Stimulated activated CD4-positive, alpha-beta T cell treated with anti-CD3 and anti-CD28 coated beads, Interleukin-1b, Interleukin-23, amount 100 ng/mL, for 4 hours (primary cell): Measurements from ENCODE around the gene BABAM2.

Experiments used
- DNase-seq, 2 donors: peaks; one replicate each; pipeline ENCODE4 v3.0.0-alpha.2; 2020; ENCODE audit warnings: low read depth in 2 of 2

BABAM2 gene

GRCh38 chr2:28277466-28277865 is 386.9 kb downstream of the BABAM2 start:
- DNase-seq = no peak

DNA sequence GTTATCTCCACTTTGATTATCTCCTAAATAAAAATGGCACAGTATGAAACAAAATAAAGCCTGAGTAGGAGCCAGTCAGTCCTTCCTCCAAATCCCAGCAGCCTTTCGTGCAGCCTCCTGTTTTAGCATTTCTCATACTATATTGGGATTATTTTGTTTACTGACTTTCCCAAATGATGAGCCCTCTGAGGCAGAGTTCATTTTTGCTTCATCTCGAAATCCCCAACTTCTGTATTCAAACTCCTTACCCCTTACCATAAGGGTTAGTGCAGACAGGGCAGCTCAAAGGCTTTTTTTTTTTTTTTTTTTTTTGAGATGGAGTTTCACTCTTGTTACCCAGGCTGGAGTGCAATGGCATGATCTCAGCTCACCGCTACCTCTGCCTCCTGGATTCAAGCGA is 388.8 kb downstream of the BABAM2 start:
- no peak for DNase-seq

- DNase-seq = no peak
Observed at GRCh38 chr2:28280619-28281018, 390.1 kb downstream of the BABAM2 start.

- no peak for DNase-seq
Observed at GRCh38 chr2:28281739-28282138, 391.2 kb downstream of the BABAM2 start.

- DNase-seq = no peak
Observed at GRCh38 chr2:28282248-28282647, 391.7 kb downstream of the BABAM2 start.

- no peak for DNase-seq
Observed at GRCh38 chr2:28282861-28283646, 392.5 kb downstream of the BABAM2 start.

DNA sequence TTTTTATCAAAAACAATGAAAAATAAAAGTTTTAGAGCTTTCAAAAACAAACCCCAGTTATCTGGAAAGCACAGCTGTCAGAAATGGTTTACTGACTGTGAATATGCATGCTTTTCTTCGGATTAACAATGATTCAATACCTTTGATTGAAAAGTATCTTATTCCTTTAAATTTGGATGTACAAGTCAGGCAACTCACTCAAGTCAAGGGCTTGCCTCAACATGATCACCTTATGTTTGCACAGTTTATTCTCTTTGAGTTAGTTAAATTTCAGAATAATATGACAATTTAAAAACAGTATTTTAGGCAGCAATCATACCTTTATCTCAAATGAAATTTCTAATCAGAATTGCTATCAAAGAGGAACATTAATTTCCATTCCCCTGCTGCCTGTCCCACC is 393.3 kb downstream of the BABAM2 start:
- DNase-seq = no peak

GRCh38 chr2:28286678-28287077 is 396.1 kb downstream of the BABAM2 start:
- DNase-seq = no peak

- no peak for DNase-seq
Observed at GRCh38 chr2:28287256-28287915, 396.9 kb downstream of the BABAM2 start.

DNA sequence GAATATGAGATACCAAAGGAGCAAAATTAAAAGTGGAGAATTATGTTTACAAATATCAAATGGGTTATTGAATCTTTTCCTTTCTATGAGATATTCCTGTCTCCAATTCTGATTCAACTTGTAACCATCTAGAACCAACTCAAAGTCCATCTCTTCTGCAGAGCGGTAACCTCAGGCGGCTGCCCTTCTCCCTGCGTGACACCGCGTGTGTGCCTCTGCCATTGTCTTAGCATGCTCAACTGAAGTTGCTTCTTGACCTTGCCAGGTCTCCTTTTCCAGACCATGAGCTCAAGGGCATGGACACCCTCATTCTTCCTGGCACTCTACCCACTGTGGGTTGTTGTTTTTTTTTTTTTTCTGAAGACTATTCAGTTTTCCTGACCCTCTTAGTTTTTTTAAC is 398.1 kb downstream of the BABAM2 start:
- no peak for DNase-seq

GRCh38 chr2:28291811-28292440 is 401.4 kb downstream of the BABAM2 start:
- DNase-seq = no peak

DNA sequence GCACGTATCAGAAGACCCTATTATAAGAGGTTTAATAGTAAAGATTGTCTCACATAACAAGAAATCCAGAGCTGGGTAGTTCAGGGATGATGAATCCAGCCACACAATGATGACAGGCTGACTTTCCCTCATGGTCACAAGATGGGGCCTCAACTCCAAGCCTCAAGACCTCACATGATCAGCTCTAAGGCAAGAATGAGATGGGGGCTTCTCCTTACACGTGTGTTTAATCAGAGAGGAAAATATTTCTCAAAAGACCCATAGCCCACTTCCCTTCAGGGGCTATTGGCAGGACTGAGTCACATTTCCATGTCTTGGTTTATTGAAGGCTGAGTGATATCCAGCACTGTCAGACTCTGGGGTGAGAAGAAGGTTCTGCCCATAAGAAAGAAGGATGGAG is 402.0 kb downstream of the BABAM2 start:
- no peak for DNase-seq

DNA sequence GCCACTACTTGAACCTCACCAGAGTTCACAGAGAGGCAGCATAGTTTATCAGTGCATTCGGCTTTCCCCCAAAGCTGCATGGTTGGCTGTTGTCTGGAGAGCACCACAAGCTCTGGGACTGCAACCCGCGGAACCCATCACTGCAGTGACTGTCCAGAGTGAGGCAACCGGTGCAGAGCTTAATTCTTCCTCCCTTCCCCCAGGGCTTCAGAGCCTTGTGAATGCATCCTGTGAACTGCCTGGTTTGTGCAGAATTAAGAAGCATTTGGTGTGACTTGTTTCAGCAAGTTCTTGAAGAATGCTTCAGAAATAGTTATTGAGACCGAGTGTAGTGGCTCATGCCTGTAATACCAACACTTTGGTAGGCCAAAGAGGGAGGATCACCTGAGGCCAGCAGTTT is 402.9 kb downstream of the BABAM2 start:
- no peak for DNase-seq

DNA sequence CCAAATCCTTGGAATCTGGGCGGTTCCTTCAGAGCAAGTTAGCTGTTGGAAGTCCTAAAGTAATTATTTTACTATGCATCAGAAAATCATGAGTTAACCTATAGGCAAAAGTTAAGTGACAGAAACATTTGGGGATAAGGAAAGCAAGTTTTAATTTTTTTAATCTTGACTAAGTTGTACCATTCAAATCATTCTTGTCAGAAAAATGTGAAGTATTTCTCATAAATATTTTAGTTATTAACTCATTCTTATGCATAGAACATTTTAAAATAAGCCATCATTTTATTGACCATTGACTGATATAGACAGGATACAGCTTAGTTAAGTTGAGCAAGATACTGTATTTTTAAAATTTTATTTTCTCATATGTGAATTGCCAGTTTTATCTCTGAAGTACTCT is 403.9 kb downstream of the BABAM2 start:
- DNase-seq = no peak

DNA sequence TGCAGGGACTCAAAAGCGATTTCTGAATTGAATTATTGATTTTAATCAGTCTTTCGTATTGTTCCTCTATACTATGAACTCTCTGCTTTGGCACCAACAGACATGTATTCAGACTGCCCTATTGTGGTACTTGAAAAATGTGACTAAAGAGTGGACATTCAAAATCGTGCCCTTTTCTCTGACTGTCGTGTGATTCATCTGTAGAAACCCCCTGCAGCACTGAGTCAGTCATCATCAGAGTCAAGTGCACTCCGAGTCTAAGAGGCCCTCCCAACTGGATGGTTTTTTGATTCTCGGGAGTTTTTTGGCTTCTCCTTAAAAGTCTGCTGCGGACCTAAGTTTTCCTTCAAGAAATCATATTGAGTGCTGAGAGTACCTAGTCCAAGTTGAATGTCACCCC is 405.7 kb downstream of the BABAM2 start:
- DNase-seq = no peak

GRCh38 chr2:28296904-28297303 is 406.4 kb downstream of the BABAM2 start:
- no peak for DNase-seq

GRCh38 chr2:28297531-28297930 is 407.0 kb downstream of the BABAM2 start:
- DNase-seq = no peak

DNA sequence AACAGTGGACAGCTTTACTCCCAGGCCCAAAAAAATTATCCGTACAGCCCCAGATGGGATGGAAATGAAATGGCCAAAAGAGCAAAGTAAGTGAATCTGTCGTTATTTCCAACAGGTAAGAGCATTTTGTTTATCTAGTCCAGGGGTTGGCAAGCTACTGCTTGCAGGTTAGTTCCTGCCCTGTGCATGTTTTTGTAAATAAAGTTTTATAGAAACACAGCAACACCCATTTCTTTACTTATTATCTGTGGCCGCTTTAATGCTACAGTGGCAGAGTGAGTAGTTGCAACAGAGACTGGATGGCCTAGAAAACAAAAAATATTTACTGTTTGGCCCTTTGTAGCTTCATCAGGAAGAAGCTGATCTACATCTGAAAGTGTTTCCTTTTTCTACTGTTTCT is 407.9 kb downstream of the BABAM2 start:
- no peak for DNase-seq

DNA sequence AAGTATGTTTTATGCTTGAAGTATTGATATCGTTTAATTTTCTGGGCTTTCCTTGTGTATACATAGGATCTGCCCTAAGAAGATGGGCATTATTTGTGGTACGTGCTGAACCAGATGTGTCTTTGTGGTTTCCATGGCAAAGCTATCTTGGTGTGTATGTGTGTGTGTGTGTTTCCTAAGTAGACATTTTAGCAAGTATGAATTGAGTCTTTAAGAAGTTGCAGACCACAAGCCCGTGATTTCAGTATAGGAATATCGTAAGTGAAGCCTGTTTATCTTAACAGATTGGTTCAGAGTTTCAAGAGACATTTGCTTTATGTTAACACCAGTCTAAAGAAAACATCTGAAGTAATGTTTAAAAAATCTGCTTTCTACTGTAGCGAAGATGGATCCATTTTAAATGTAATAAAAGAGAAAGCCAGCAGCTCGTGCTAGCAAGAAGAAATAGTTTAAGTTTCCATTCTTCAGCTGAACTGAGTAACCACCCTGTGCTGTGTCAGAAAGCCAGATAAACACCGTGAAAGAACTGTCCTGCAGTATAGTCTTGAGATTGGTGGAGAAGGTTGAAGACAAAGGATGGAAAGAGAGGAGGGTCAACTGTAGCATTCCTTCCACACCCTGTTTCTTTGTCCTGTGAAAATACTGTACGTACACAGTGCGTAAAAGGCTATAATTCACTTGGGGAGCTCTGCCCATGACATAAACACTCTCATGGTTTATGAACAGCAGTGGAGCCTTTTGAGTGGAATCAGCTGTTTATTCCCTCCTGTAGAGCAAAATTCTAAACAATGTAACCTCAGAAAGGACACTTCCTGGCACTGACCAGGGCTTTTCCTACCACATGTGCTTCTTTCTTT is 410.2 kb downstream of the BABAM2 start:
- no peak for DNase-seq

DNA sequence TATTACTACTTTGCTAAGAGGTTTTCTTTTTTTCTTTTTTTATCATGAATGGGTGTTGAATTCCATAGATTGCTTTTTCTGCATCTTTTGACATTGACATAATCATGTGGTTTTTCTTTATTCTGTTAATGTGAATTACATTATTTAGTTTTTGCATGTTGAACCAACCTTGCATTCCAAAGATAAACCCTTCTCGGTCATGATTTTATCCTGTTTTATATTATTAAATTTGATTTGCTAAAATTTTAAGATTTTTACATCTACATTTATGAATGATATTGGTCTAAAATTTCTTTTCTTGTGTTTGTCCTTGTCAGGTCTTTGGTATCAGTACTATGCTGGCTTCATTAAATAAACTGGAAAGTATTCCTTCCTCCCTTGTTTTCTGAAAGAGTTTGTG is 414.7 kb downstream of the BABAM2 start:
- no peak for DNase-seq

DNA sequence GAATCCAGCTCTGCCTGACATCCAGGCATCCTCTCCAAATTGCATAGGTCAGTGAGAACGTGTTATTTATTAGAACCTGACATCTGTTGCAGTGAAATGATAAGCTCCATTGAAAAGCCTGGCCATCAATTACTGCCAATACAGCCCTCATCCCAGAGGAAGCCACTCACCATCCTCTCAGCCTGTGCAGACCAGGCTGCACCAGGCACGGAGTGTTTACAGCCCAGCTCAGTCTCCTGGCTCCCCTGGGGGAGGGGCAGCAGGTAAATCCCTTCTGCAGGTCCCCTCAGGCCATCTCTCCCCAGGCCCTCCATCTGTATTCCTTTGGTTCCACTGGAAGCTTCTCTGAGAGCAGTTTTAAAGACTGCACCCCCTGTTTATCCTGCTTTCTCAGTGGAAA is 419.6 kb downstream of the BABAM2 start:
- DNase-seq = no peak

GRCh38 chr2:28311660-28312249 is 421.2 kb downstream of the BABAM2 start:
- no peak for DNase-seq
